Measurements from ENCODE around the gene SLC9A7. TPM values are rescaled to one million over a fixed set of nuclear protein-coding genes. Genes with fewer than 3 reads are reported as not detected.
A peak's percentile ranks its signal among the peaks of the same experiment; 100 is the strongest.

SLC9A7 gene
- total RNA-seq, 1 donor from 2014 or later, result 1.9 TPM

DNA sequence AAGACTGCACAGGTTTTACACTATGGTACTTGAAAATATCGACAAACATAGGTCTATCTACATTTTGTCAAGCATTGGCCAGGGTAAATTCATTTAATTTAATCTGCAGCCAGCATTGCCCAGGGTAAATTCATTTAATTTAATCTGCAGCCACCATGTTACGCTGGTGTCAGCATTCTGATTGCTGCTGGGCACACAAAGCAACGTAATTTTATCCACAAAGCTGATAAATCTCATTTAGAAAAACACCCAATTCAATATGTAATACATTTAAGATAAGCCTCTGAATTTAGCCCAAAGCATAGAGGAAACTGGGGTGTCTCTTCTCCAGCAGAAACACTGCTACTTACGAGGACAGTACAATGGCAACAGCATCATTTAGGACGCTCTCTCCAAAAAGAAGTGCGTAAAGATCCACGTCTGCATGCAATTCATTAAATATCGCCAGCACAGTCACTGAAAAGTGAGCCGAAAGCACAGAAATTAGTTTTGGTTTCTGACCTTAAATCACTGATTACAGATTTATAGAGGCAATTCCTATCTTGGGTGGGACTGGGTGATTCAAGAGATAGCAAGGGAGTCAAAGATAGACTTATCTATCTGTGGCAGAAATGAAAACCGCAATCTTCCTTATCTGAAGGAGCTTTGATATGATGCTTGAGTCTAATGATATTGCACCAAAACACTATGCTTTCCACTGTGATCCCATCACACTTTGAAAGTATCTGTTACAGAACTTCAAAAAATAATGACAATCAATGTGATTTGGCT is 96.5 kb downstream of the SLC9A7 start:
- no peak for TF ChIP-seq CTCF (IDR thresholded peaks at IDR 0.05; ENCODE audit: borderline replicate concordance)
- no peaks in the 10 kb centered on the region for H3K27me3 ChIP-seq (ENCODE audit: low read depth)
- no peak overlapping the region for H3K27ac ChIP-seq (replicated peaks)
- no peaks in the 10 kb centered on the region for H3K9me3 ChIP-seq (replicated peaks)
- no peak overlapping the region for H3K4me3 ChIP-seq
- no peak for DNase-seq
- H3K4me1 ChIP-seq, result no peaks in the 10 kb centered on the region
- intact Hi-C loops (cut with micrococcal nuclease), result no loop called here
- no peaks in the 10 kb centered on the region for H3K36me3 ChIP-seq

- H3K36me3 ChIP-seq, result no peaks in the 10 kb centered on the region
- no peak overlapping the region for H3K4me3 ChIP-seq
- DNase-seq, result no peak
- no peak for TF ChIP-seq CTCF (IDR thresholded peaks at IDR 0.05; ENCODE audit: borderline replicate concordance)
- intact Hi-C loops (cut with micrococcal nuclease), result no loop called here
- no peak overlapping the region for H3K27ac ChIP-seq (replicated peaks)
- no peaks in the 10 kb centered on the region for H3K27me3 ChIP-seq (ENCODE audit: low read depth)
- no peaks in the 10 kb centered on the region for H3K9me3 ChIP-seq (replicated peaks)
- H3K4me1 ChIP-seq, result peaks cover 23% of the 10 kb centered on the region
Observed at GRCh38 chrX:46653482-46653881, 105.4 kb downstream of the SLC9A7 start.

GRCh38 chrX:46649421-46650260 is 109.3 kb downstream of the SLC9A7 start:
- no peak for TF ChIP-seq CTCF (IDR thresholded peaks at IDR 0.05; ENCODE audit: borderline replicate concordance)
- Histone ChIP-seq H3K27ac (replicated peaks) (peak overlapping the region; percentile 65), H3K4me1 (peaks cover 27% of the 10 kb centered on the region), H3K27me3 (ENCODE audit: low read depth) (no peaks in the 10 kb centered on the region), H3K4me3 (peak overlapping the region; percentile 21), H3K9me3 (replicated peaks) (no peaks in the 10 kb centered on the region), H3K36me3 (no peaks in the 10 kb centered on the region)
- intact Hi-C loops (cut with micrococcal nuclease), result loop anchor here (10.0 kb wide), 1 partner anchor 75 kb away; the partner anchor contains the start of gene CHST7
- peak; percentile 42 for DNase-seq

DNA sequence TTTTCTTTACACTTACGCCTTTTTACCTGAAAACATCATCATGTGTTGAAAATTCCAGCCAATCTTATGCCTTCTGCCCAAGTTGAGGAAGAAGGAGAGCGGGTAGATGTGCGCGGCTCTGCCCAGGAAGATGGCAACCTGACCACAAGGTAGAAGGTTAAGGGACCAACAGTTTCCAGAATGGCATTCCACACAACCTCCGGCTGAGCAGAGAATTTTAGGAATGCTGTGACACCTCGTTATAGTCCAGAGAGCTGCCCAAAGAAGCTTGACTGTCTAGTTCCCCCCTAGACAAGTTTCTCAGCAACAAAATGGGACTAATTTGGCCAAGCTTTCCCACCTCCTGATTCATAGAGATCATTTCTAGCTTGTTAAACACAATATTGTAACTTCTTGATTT is 110.3 kb downstream of the SLC9A7 start:
- intact Hi-C loops (cut with micrococcal nuclease), result loop anchor here (10.0 kb wide), 1 partner anchor 74 kb away; the partner anchor contains the start of gene CHST7
- Histone ChIP-seq H3K27ac (replicated peaks) (peak overlapping the region; percentile 65), H3K27me3 (ENCODE audit: low read depth) (no peaks in the 10 kb centered on the region), H3K36me3 (no peaks in the 10 kb centered on the region), H3K9me3 (replicated peaks) (no peaks in the 10 kb centered on the region), H3K4me1 (peaks cover 27% of the 10 kb centered on the region), H3K4me3 (no peak overlapping the region)
- no peak for DNase-seq
- TF ChIP-seq CTCF (IDR thresholded peaks at IDR 0.05; ENCODE audit: borderline replicate concordance), result no peak

DNA sequence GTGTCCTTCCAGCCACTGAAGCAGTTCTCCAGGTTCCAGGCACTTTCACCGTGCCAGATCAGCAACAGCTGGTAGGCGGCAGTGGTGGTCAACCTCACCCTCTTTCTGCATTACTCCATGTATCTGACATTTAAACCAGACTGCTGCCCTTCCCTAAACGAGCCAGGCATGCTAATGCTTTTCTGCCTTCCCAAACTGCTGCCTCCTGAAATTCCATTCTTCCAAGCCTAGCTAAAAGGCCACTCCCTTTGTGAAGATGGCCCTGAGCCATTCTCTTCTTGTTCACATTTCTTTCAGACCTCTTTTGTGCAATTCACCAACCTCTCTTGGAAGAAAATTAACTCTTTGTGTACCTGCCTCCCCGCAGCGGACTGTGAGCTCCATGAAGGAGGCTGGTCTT is 111.7 kb downstream of the SLC9A7 start:
- H3K36me3 ChIP-seq, result no peaks in the 10 kb centered on the region
- H3K4me3 ChIP-seq, result no peak overlapping the region
- H3K4me1 ChIP-seq, result peaks cover 27% of the 10 kb centered on the region
- no peak for DNase-seq
- H3K27me3 ChIP-seq (ENCODE audit: low read depth), result no peaks in the 10 kb centered on the region
- intact Hi-C loops (cut with micrococcal nuclease), result loop anchor here (10.0 kb wide), 1 partner anchor 72 kb away; the partner anchor contains the start of gene CHST7
- no peak overlapping the region for H3K27ac ChIP-seq (replicated peaks)
- no peak for TF ChIP-seq CTCF (IDR thresholded peaks at IDR 0.05; ENCODE audit: borderline replicate concordance)
- H3K9me3 ChIP-seq (replicated peaks), result no peaks in the 10 kb centered on the region
